Mesenchymal stem cell (in vitro differentiated cells and primary cell): ENCODE results near the gene MIER2.
"Not testable (repeated sequence)": the region's sequence is repeated elsewhere in the genome, so short reads cannot be mapped to it uniquely, and the experiment has no call there.

Experiments used
- DNase-seq: peaks from one replicate; pipeline ENCODE4 v3.0.0-alpha.2; 2013
- H2AFZ ChIP-seq: one replicate; pipeline ENCODE4 v1.6.1; 2013; ENCODE audit warnings: low read depth, mild to moderate bottlenecking, control low read depth, inconsistent platforms, low read length, moderate library complexity
- H2AK5ac ChIP-seq: 2 replicates; pipeline ENCODE4 v1.6.1; 2013; ENCODE audit warnings: low read length, moderate library complexity, mild to moderate bottlenecking, inconsistent platforms; ENCODE audit not compliant: severe bottlenecking
- H2BK120ac ChIP-seq: one replicate; pipeline ENCODE4 v1.6.1; 2013; ENCODE audit warnings: low read depth, mild to moderate bottlenecking, inconsistent platforms, low read length, moderate library complexity
- H2BK12ac ChIP-seq, 2 experiments: one replicate each; pipeline ENCODE4 v1.6.1; 2013; ENCODE audit warnings: inconsistent platforms in 2 of 2, low read length in 2 of 2, mild to moderate bottlenecking in 2 of 2, moderate library complexity in 2 of 2, control low read depth in 1 of 2
- H2BK15ac ChIP-seq: one replicate; pipeline ENCODE4 v1.6.1; 2013; ENCODE audit warnings: mild to moderate bottlenecking, low read depth, inconsistent platforms; ENCODE audit not compliant: poor library complexity, severe bottlenecking
- H2BK5ac ChIP-seq: 2 replicates; pipeline ENCODE4 v1.6.1; 2013; ENCODE audit warnings: low read depth, mild to moderate bottlenecking, low read length, control low read depth, inconsistent platforms; ENCODE audit not compliant: poor library complexity, severe bottlenecking
- H3K14ac ChIP-seq, 2 experiments: one replicate each; pipeline ENCODE4 v1.6.1; 2013; ENCODE audit warnings: inconsistent platforms in 2 of 2, low read length in 2 of 2, control low read depth in 1 of 2, mild to moderate bottlenecking in 1 of 2, moderate library complexity in 1 of 2
- H3K18ac ChIP-seq, 2 experiments: one replicate each; pipeline ENCODE4 v1.6.1; 2013; ENCODE audit warnings: inconsistent platforms in 2 of 2, low read length in 2 of 2, control low read depth in 1 of 2, low read depth in 1 of 2, mild to moderate bottlenecking in 1 of 2
- H3K23ac ChIP-seq, 2 experiments: one replicate each; pipeline ENCODE4 v1.6.1; 2013; ENCODE audit warnings: inconsistent platforms in 2 of 2, low read length in 2 of 2, mild to moderate bottlenecking in 2 of 2, moderate library complexity in 2 of 2, control low read depth in 1 of 2
- H3K27ac ChIP-seq: 2 replicates; pipeline ENCODE4 v1.5.1; 2013; ENCODE audit warnings: mild to moderate bottlenecking, moderate library complexity, low read length, control low read depth, inconsistent platforms; ENCODE audit not compliant: poor library complexity, severe bottlenecking
- H3K27me3 ChIP-seq, 2 experiments: 2 replicates each; pipeline versions ENCODE4 v1.6.1 to v1.7.0; 2013; ENCODE audit warnings: low read length in 2 of 2, mild to moderate bottlenecking in 2 of 2, moderate library complexity in 2 of 2, control low read depth in 1 of 2, inconsistent platforms in 1 of 2; ENCODE audit not compliant: control insufficient read depth in 1 of 2, insufficient read depth in 1 of 2
- H3K36me3 ChIP-seq, 2 experiments: 2 replicates each; pipeline versions ENCODE4 v1.6.1 to v1.7.0; 2013; ENCODE audit warnings: low read length in 2 of 2, control low read depth in 1 of 2, inconsistent platforms in 1 of 2, low read depth in 1 of 2, mild to moderate bottlenecking in 1 of 2; ENCODE audit not compliant: insufficient read depth in 2 of 2, control insufficient read depth in 1 of 2
- H3K4ac ChIP-seq, 2 experiments: one replicate each; pipeline ENCODE4 v1.6.1; 2013; ENCODE audit warnings: inconsistent platforms in 2 of 2, low read length in 2 of 2, mild to moderate bottlenecking in 2 of 2, moderate library complexity in 2 of 2, control low read depth in 1 of 2, low read depth in 1 of 2
- H3K4me1 ChIP-seq: 2 replicates; pipeline ENCODE4 v1.6.1; 2013; ENCODE audit warnings: low read depth, low read length, control low read depth; ENCODE audit not compliant: control insufficient read depth, insufficient read depth
- H3K4me2 ChIP-seq: 2 replicates; pipeline ENCODE4 v1.6.1; 2013; ENCODE audit warnings: low read length, mild to moderate bottlenecking, inconsistent platforms; ENCODE audit not compliant: poor library complexity, severe bottlenecking
- H3K4me3 ChIP-seq, 2 experiments: 2 replicates each; pipeline versions ENCODE4 v1.5.1 to v1.7.0; 2013; ENCODE audit warnings: low read length in 2 of 2, mild to moderate bottlenecking in 2 of 2, control low read depth in 1 of 2, low read depth in 1 of 2; ENCODE audit not compliant: insufficient read depth in 1 of 2
- H3K79me1 ChIP-seq: replicated peaks from 2 replicates; pipeline ENCODE4 v1.6.1; 2013; ENCODE audit warnings: mild to moderate bottlenecking, control low read depth, low read length, inconsistent platforms; ENCODE audit not compliant: poor library complexity, severe bottlenecking
- H3K9ac ChIP-seq: 2 replicates; pipeline ENCODE4 v1.7.0; 2013; ENCODE audit warnings: mild to moderate bottlenecking, low read length, moderate library complexity
- H3K9me3 ChIP-seq: 2 replicates; pipeline ENCODE4 v1.7.0; 2013; ENCODE audit warnings: mild to moderate bottlenecking, low read length; ENCODE audit not compliant: control insufficient read depth
- H4K8ac ChIP-seq: one replicate; pipeline ENCODE4 v1.6.1; 2013; ENCODE audit warnings: inconsistent platforms, mild to moderate bottlenecking, low read length, moderate library complexity
- H4K91ac ChIP-seq: one replicate; pipeline ENCODE4 v1.6.1; 2013; ENCODE audit warnings: mild to moderate bottlenecking, low read length, inconsistent platforms
- WGBS: methylation state at CpG from one replicate; pipeline ENCODE4 v1.1.7; 2013; ENCODE audit warnings: mixed read lengths; 5-methylcytosine and 5-hydroxymethylcytosine counted together

The MIER2 gene

DNA sequence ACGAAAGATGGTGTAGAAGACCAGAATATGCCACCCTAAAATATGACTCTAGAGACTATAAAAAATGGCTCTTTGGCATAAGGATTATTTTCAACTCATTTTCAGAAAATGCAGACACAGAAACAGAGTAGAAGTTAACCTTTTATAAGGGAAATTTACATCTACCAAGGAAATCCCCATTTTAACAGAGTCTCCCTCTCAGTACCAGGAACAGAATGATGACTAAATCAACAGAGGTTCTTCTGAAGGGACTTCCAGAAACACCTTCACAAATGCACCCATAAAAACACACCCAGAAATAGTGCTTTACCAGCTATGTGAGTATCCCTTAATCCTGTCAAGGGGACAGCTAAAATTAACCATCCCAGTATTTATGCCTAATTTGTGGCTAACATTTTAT is 82.5 kb downstream of the MIER2 start:
- no peak for DNase-seq
- Histone ChIP-seq H3K27ac (no peak overlapping the region), H4K8ac (no peak overlapping the region), H2BK5ac (no peak overlapping the region), H2BK12ac (no peak overlapping the region), H4K91ac (no peak overlapping the region), H2BK120ac (no peak overlapping the region), H3K18ac (no peak overlapping the region), H3K9me3 (no peaks in the 10 kb centered on the region), H2AK5ac (no peak overlapping the region), H3K23ac (no peak overlapping the region), H2AFZ (no peak overlapping the region), H2BK15ac (no peak overlapping the region), H3K27me3 (peaks cover 12 to 39% of the 10 kb centered on the region in 2 experiments), H3K36me3 (no peaks in the 10 kb centered on the region), H3K79me1 (no peaks in the 10 kb centered on the region), H3K4me3 (no peak overlapping the region), H3K9ac (no peak overlapping the region), H3K4ac (no peak overlapping the region), H3K4me1 (peaks cover 3% of the 10 kb centered on the region), H3K4me2 (no peak overlapping the region), H3K14ac (no peak overlapping the region)
- no CpG with 5 or more reads among the region's 1 CpG for WGBS

DNA sequence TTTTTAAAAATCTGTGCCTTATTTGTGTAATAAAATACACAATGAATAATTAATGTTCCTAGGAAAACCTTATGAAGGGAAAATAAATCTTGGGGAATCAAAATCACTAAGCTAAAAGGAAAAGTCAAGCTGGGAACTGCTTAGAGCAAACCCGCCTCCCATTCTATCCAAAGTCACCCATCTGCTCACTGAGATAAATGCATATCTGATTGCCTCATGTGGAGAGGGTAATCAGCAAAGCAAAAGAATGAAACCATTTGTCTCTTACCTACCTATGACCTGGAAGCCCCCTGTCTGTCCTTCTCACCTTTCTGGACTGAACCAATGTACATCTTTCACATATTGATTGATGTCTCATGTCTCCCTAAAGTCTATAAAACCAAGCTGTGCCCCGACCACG is 87.8 kb downstream of the MIER2 start:
- H3K4me1 ChIP-seq, H3K14ac ChIP-seq, H2BK15ac ChIP-seq, H3K4ac ChIP-seq, H3K9ac ChIP-seq, H3K27ac ChIP-seq, H2BK5ac ChIP-seq, H3K4me2 ChIP-seq, H3K4me3 ChIP-seq, H2AFZ ChIP-seq, H4K91ac ChIP-seq, H3K36me3 ChIP-seq, H3K23ac ChIP-seq, H2BK120ac ChIP-seq, H3K18ac ChIP-seq, H2AK5ac ChIP-seq, DNase-seq, H2BK12ac ChIP-seq, H3K9me3 ChIP-seq, H3K79me1 ChIP-seq, H4K8ac ChIP-seq: not testable (repeated sequence)
- H3K27me3 ChIP-seq = peaks cover 7 to 22% of the 10 kb centered on the region in 2 experiments
- WGBS = 78% methylated on average over 3 of the region's 3 CpGs
